Nephron progenitor cell (in vitro differentiated cells): ENCODE results near the gene CDK6.

Experiments used
- DNase-seq: peaks from one replicate; pipeline ENCODE4 v3.0.0; 2021
- H3K27ac Mint-ChIP-seq: 2 replicates; pipeline ENCODE4 v1.8.0; 2021; ENCODE audit warnings: mild to moderate bottlenecking, moderate library complexity, mixed read lengths
- H3K27me3 Mint-ChIP-seq: 2 replicates; pipeline ENCODE4 v1.8.0; 2021; ENCODE audit warnings: mild to moderate bottlenecking, low read depth, mixed read lengths; ENCODE audit not compliant: poor library complexity
- H3K36me3 Mint-ChIP-seq: 2 replicates; pipeline ENCODE4 v1.8.0; 2021; ENCODE audit warnings: low read depth, mixed read lengths
- H3K4me1 Mint-ChIP-seq: 2 replicates; pipeline ENCODE4 v1.8.0; 2021; ENCODE audit warnings: mixed read lengths
- H3K4me3 Mint-ChIP-seq: 2 replicates; pipeline ENCODE4 v1.8.0; 2021; ENCODE audit warnings: mild to moderate bottlenecking, moderate library complexity, mixed read lengths
- H3K9me3 Mint-ChIP-seq: 2 replicates; pipeline ENCODE4 v1.8.0; 2021; ENCODE audit warnings: mild to moderate bottlenecking, moderate library complexity, mixed read lengths
- TF ChIP-seq, protein P1 (sequence below): fragments of 200-600 bp; sonication (generic); IDR thresholded peaks from 2 replicates; pipeline ENCODE4 v1.5.0; 2021; ENCODE audit warnings: antibody characterized with exemption

The CDK6 gene

DNA sequence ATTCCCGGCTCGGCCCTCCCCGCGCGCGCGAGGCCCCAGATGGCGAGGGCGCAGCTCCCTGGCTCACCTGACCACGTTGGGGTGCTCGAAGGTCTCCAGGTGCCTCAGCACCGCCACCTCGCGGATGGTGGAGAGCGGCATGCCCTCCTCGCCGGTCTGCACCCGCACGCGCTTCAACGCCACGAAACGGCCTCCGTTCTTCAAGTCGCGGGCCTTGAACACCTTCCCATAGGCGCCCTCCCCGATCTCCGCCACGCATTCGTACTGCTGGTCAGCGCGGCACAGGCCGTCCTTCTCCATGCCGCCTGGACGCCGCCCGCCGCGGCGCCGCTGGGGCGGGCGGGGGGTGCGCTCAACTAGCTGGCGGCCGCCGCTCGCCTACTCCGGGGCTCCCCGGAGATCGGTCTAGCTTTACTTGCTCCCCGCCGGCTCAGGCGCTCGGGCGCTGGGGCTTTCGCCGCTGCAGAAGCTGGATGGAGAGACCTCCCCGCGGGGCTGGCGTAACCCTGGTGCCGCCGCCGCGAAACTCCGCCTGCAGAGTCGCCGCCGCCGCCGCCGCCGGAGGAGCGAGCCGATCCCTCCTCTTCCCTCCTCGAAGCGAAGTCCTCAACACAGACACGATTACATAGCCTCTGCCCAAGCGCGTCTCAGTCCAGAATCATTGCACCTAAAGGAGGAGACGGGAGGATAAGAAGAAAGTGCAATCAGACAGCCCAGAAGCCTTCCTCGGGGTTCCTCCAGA, 3.2 kb downstream of the CDK6 start:
- H3K9me3 Mint-ChIP-seq, result no peaks in the 10 kb centered on the region
- H3K27me3 Mint-ChIP-seq, result no peaks in the 10 kb centered on the region
- H3K4me1 Mint-ChIP-seq, result peaks cover 55% of the 10 kb centered on the region
- H3K27ac Mint-ChIP-seq, result peak overlapping the region; percentile 99
- H3K36me3 Mint-ChIP-seq, result peaks cover 5% of the 10 kb centered on the region
- DNase-seq, result peak; percentile 78
- TF ChIP-seq, protein P1, sequence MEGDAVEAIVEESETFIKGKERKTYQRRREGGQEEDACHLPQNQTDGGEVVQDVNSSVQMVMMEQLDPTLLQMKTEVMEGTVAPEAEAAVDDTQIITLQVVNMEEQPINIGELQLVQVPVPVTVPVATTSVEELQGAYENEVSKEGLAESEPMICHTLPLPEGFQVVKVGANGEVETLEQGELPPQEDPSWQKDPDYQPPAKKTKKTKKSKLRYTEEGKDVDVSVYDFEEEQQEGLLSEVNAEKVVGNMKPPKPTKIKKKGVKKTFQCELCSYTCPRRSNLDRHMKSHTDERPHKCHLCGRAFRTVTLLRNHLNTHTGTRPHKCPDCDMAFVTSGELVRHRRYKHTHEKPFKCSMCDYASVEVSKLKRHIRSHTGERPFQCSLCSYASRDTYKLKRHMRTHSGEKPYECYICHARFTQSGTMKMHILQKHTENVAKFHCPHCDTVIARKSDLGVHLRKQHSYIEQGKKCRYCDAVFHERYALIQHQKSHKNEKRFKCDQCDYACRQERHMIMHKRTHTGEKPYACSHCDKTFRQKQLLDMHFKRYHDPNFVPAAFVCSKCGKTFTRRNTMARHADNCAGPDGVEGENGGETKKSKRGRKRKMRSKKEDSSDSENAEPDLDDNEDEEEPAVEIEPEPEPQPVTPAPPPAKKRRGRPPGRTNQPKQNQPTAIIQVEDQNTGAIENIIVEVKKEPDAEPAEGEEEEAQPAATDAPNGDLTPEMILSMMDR, result peak; percentile 67
- peak overlapping the region; percentile 98 for H3K4me3 Mint-ChIP-seq

DNA sequence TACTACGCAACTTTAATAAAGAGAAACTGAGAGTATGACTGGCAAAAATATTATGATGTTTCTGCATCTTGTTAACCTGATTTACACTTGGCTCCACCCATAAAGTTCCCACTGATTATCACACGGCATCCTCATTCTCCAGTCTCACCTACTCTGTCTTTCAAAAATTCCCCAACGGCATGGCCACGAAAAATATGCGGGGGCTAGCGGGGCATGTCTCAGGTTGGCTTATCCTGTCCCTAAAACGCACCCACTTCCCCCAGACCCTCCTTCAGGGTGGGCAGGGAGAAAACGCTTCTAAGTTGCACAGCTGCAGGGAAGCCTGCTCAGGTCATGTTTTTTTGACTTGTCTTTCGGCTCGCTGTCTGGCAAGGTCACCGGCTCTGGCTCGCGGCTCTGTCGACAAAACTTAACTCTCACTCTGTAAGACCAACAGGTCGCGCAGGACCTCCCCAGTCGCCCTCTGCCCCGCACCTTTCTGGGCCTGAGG, 3.8 kb downstream of the CDK6 start:
- peaks cover 57% of the 10 kb centered on the region for H3K4me1 Mint-ChIP-seq
- H3K27me3 Mint-ChIP-seq, result no peaks in the 10 kb centered on the region
- TF ChIP-seq, protein P1, result no peak
- no peak overlapping the region for H3K27ac Mint-ChIP-seq
- peak overlapping the region; percentile 98 for H3K4me3 Mint-ChIP-seq
- no peak for DNase-seq
- H3K9me3 Mint-ChIP-seq, result no peaks in the 10 kb centered on the region
- H3K36me3 Mint-ChIP-seq, result peaks cover 5% of the 10 kb centered on the region

DNA sequence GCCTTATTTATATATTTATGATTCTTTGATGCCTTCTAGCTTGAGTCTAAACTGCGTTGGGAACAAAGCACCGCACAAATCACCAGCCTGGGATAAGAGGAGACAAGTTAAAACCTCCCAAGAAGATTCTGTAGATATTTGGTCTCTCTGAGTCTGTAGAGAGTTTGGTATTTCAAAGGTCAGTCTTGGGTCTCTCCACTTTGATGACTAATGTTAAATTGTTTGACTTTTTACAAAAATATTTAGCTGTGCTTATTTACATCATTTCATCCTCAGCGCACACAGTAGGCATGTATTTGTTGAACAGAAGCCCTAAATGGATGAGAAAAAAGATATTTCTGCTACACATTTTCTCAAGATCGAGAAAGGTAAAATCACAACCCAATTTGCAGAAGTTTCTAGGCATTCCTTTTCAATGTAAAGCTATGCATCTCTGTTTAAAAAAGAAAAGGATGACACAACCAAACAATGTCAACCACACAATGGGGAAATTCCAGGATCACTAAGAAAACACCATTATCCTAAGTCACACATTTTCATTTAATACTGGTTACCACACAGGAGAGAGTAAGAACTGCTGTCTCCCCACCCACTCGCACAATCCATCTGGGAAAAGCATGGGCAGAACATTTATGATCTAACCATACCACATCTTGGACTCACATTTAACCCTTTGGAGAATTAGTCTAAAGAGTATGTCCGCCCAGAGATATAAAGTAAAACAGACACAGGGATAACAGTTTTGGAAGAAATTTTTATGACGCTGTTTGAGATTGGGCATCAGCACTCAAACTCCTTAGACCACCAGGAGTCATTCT, 4.4 kb downstream of the CDK6 start:
- Mint-ChIP-seq H3K9me3 (no peaks in the 10 kb centered on the region), H3K27ac (no peak overlapping the region), H3K36me3 (peaks cover 5% of the 10 kb centered on the region), H3K4me3 (peak overlapping the region; percentile 98), H3K4me1 (peaks cover 51% of the 10 kb centered on the region), H3K27me3 (no peaks in the 10 kb centered on the region)
- no peak for DNase-seq
- TF ChIP-seq, protein P1, result no peak

DNA sequence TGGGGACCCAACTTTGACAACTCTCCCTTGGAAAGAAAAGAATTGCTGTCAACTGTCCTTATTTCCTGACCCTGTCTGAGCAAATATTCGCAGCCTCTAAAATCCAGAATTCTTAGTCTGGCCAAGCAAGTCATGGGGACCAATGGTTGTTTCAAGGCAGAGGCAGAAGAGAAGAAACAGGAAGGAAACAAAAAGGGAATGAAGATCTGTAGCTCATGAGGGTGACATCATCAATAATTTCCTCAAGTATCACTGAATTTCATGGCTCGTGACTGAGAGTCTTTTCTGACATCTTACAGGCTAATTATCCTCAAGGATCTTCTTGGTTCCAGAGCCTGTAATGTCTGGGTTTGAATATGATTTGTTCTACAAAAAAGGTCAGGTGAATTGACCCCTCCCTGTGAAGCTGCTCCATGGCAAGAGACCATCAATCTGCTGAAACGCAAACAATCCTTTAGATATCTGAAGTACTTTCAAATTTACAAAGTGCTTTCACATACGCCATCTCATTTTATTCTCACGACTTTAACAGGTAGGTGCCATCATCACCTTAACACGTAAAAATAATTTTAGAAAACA, 5.8 kb downstream of the CDK6 start:
- TF ChIP-seq, protein P1, result no peak
- Mint-ChIP-seq H3K27ac (peak overlapping the region; percentile 54), H3K27me3 (no peaks in the 10 kb centered on the region), H3K36me3 (peaks cover 5% of the 10 kb centered on the region), H3K4me3 (peak overlapping the region; percentile 98), H3K9me3 (no peaks in the 10 kb centered on the region), H3K4me1 (peaks cover 47% of the 10 kb centered on the region)
- DNase-seq, result no peak

DNA sequence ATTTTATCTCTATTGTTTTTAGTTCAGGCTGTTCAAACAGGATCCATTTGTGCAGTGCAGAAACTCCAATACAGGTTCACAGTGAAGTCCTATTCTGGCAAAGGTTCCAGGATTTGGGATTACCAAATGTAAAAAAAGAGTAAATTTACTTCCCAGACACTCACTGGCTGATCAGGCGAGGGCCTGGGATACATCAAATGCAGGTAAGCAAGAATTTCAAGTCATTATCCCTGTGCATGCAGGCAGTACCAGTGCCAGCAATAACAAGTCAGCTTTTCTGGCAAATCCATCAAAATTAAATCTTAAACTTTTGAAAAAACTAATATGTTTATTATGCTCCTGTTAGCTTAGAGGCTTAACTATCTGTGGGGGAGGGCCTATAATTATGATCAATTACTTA, 6.3 kb downstream of the CDK6 start:
- H3K27me3 Mint-ChIP-seq, result no peaks in the 10 kb centered on the region
- DNase-seq, result no peak
- TF ChIP-seq, protein P1, result no peak
- peaks cover 5% of the 10 kb centered on the region for H3K36me3 Mint-ChIP-seq
- H3K27ac Mint-ChIP-seq, result no peak overlapping the region
- H3K4me3 Mint-ChIP-seq, result peak overlapping the region; percentile 30
- no peaks in the 10 kb centered on the region for H3K9me3 Mint-ChIP-seq
- H3K4me1 Mint-ChIP-seq, result peaks cover 42% of the 10 kb centered on the region
